NCI-H2227 treated with DMSO at 0.1 percent for 48 hours (cell line): ENCODE measurements around the gene EXOSC1.
"Not testable (repeated sequence)": the region's sequence is repeated elsewhere in the genome, so short reads cannot be mapped to it uniquely, and the experiment has no call there.

Experiments
- DNase-seq: peaks from one replicate; lab custom pipeline; 2025; lab: John Stamatoyannopoulos, UW

The EXOSC1 gene

GRCh38 chr10:97407952-97408248, 37.9 kb downstream of the EXOSC1 start:
- DNase-seq: no peak

DNA sequence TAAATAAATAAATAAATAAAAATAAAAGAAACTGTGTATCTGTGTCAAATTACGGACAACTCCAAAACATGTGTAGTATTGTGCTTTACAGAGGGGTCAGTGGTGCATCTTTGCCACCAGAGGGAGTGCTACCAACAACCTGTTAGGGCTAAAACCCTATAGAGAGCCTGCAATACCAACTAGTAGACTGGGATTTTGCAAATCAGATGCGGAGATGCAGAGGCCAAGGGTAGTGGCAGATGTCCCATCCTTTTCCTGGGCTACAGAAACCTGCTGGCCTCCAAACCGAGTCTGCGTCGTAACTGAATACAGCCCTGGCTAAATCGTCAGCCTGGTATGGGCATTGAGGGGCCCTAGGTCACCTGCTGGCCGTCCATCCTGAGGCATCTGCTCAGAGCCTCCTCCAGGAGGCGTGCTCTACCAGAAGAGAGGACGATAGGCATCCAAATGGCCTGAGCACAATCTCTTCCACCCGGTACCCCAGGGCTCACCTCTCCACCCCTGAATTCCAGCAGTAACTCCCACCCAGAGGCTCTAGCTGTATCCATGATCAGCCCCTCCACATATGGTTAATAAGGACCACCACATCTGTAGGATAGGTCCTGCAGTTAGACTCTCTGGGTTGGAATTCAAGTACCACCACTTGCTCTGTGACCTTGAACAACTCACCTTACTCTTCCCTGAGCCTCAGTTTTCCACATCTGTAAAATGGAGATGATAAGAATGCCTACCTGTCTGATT, 38.4 kb downstream of the EXOSC1 start:
- DNase-seq: peak; percentile 88

DNA sequence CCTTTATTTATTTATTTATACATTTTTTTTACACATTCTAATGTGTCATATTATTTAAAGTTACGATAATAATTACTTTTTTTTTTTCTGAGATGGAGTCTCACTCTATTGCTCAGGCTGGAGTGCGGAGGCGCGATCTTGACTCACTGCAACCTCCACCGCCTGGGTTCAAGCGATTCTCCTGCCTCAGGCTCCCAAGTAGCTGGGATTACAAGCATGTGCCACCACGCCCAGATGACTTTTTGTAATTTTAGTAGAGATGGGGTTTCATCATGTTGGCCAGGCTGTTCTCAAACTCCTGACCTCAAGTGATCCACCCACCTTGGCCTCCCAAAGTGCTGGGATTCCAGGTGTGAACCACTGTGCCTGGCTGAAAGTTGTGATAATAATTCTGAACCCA, 39.3 kb downstream of the EXOSC1 start:
- DNase-seq: not testable (repeated sequence)

DNA sequence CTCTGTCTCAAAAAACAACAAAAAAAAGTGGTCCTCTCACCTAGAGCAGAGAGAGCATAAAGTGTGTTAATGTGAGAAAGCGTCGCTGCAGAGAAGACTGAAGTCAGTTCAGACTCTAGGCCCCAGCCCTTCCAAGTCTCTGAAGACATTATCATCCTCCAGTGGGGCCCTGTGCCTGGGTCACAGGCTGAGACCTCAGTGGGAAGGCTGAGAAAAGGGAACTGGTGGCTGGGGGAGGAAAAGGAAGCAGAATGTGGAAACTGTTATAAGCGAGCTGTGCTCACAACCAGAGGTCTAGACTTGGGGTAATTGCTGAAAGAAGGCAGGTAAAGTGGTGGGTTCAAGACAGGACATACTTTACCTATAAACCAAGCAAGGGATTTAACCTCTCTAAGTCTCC, 39.7 kb downstream of the EXOSC1 start:
- DNase-seq: no peak

DNA sequence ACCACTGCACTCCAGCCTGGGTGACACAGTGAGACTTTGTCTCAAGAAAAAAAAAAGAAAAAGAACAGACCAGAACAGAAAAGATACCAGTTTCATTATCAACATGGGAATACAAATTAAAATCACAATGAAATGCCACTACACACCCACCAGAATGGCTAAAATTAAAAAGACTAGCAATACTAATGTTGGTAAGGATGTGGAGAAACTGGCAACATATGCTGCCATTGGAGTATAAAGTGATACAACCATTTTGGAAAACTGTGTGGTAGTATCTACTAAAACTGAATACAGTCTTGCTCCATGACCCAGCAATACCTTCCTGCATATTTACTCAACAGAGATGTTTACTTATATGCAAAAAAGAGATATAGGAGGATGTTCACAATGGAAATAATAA, 41.8 kb downstream of the EXOSC1 start:
- DNase-seq: no peak

- no peak for DNase-seq
Measured at GRCh38 chr10:97401455-97401919, 44.3 kb downstream of the EXOSC1 start.

DNA sequence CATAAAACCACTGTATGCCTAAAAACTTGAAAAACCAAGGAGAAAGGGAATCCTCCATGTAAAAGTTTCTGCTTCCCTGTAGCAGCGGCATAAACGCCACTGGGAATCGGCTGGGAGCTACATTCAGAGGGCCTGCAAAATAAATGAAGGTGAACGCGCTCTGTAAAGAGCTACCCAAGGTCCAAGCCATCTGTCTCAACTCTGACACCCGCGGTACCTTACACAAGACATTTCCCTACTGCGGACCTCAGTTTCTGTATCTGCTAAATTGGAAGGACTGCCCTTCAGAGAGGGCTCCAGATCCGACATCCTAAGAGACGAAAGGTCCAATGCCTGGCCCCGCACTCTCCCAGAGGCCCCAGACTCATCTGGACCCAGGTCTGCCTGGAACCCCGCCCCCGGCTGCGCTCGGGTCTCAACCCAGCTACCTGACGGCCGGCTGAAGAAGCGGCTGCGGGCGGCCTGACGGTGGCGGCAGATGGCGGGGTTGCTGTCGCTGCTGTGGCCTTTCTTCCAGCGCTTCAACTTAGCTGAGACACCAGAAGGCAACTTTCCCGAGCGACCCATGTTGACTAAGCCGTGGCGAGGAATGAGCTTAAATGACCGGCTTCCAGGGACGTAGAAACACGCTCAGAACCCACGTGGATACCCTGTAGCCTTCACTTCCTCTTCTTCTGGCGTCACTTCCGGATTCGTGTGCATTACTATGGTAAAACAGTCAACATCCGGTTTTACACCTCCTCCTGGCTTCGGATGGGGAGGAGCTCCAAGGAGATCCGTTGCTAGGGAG, 44.9 kb downstream of the EXOSC1 start, which contains the start of gene RRP12:
TSS of gene RRP12 (minus strand) at position 676 of the 790 bp plus-strand sequence. CDS start at position 567, 109 bp downstream.
- DNase-seq: peak; percentile 93

DNA sequence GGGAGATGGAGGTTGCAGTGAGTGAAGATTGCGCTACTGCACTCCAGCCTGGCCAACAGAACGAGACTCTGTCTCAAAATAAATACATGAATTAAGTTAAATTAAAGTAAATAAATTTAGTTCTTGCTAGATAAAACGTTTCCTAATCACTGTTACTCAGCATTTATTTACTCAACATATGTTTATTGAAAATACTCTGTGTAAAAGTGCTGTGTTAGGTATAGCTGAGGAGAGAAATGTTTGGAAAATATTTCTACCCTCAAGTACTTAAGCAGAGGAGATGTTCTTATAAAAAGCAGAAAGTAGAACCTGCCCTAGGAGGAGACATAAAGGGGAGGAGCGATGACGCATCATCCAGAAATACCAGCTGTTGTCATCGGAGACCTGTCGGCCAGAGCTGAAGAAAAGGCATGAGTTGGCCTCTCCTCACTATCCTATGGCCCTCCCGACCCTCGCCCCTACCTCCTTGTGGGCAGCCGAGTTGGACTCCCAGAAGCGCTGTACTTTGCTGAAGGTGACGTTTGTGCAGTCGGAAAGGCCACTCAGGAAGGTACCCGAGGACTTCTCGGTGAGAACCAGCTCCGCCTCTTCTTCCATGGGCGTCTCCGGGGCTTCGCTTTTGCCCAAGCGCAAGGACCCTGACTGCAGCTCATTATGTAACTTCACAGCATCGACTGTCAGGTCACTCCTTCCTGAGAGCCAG, 45.8 kb downstream of the EXOSC1 start:
- peak; percentile 55 for DNase-seq

GRCh38 chr10:97396056-97396455, 49.8 kb downstream of the EXOSC1 start:
- DNase-seq: no peak

DNA sequence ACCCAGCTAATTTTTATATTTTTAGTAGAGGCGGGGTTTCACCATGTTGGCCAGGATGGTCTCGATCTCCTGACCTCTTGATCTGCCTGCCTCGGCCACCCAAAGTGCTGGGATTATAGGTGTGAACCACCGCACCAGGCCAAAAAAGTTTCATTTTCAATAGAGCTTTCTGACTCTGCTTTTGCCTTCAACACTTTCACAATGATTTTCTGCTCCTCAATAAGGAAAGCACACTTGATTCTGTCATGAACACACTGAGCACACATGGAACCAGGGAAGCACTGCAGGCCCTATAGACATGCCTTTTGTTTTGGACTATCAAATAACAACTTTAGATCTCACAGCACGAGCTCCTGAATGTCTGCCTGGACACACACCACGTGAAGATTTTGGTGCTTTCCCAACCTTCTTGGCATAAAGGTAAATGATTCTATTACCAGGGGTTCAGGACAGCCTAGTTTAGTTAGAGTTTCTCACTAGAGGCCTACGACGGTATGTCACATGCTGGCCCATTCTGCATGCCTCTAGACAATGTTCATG, 52.7 kb downstream of the EXOSC1 start:
- no peak for DNase-seq

DNA sequence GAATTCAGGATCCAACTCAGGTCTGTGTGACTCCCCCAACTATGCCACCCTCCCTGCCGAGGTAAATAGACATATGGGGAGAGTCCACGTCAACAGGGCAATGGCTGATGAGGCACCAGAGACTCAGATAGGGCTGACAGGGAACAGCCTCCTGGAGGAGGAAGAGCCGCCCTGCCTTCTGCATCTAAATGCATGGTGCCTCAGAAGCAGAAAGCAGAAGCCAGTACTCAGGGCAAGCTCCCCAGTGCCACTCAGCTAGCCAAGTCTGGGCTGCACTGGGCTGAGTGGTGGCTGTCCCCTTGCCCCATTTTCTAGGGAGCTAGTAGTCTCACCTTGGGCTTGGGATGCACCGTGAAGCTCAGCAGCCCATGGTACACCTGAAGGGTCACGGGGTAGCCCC, 55.7 kb downstream of the EXOSC1 start:
- no peak for DNase-seq

DNA sequence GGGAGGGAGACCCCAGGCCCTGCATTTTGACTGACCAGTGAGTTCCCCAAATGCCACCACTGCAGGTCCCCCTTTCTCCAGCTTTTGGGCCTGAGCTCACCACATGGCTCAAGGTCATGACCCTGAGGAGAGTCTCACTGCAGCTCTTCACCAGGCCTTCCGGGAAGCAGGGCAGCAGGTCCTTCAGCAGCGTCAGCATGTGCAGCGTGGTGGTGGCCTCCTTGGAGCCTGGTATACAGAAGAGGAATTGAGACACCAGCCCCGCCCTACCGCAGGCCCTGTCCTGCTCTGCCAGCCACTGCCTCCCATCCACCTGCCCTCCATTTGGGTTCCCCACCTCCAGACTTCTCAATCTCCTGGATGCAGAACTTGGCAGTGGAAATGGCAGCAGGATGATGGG, 57.7 kb downstream of the EXOSC1 start:
- no peak for DNase-seq
